Measurements from ENCODE around the gene CSN3.
"Not testable (repeated sequence)": the region's sequence is repeated elsewhere in the genome, so short reads cannot be mapped to it uniquely, and the experiment has no call there.

CSN3 gene

DNA sequence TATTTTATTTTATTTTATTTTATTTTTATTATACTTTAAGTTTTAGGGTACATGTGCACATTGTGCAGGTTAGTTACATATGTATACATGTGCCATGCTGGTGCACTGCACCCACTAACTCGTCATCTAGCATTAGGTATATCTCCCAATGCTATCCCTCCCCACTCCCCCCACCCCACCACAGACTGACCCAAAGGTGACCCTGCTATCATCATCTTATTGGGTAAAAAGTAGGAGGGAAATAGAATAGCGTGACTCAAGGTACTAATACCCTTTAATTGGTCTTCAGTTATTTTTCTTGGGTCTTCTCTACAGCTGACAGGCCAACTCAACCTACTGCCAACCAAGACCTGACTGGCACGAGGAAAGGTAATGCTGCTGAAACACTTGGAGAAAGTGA lies at the start of gene CSN3:
Gene CSN3, plus strand, starts transcription at position 301 of the 400 bp plus-strand sequence. CDS start 2,223 bp downstream, outside the sequence.
- not testable (repeated sequence) for DNase-seq (ENCODE audit: low read depth)

DNA sequence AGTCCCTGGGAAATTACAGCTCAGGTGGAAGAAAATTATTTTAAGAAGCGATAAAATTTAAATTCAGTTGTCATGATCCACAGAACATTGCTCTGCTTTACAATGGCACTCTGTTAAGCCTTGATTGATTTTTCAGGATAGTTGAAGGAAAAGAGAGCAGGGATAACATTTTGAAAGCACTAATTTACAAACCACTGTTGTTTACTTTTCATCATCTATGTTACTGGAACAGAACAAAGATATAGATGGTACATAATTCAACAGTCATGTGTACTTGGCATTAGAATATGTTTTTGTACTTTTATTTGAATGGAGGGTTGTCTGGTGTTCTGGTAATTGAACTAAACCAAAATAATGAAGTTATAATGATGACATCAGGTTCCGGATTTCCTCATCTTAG lies 49.5 kb upstream of the CSN3 start:
- DNase-seq (ENCODE audit: low read depth) = no peak

- no peak for DNase-seq (ENCODE audit: low read depth)
These were observed 47.0 kb upstream of the CSN3 start, which contains the start of gene ODAM for GRCh38 chr4:70195425-70195824. TSS of gene ODAM (plus strand) at chr4:70195725. CDS start at chr4:70196544, 819 bp downstream.

DNA sequence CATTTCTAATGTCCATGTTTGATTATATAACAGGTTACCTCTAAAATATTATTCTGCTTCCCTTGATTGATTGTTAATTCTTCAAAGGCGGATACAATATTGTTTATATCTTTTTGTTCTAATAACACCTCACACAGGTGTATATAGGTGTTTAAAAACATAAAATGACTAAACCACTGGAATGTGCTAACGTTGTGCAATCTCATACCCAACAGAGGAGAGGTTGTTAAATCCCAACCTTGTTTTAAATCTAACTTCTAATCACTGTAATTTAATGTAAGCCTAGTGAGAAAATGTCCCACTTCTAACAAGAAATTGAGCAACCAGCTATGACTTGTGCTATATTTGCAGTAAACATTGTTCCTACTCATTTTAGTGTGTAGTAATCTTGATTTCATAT lies 45.5 kb upstream of the CSN3 start:
- DNase-seq (ENCODE audit: low read depth) = no peak

- no peak for DNase-seq (ENCODE audit: low read depth)
These were observed 44.6 kb upstream of the CSN3 start for GRCh38 chr4:70197842-70198241.

GRCh38 chr4:70203601-70204000 lies 38.8 kb upstream of the CSN3 start:
- no peak for DNase-seq (ENCODE audit: low read depth)

DNA sequence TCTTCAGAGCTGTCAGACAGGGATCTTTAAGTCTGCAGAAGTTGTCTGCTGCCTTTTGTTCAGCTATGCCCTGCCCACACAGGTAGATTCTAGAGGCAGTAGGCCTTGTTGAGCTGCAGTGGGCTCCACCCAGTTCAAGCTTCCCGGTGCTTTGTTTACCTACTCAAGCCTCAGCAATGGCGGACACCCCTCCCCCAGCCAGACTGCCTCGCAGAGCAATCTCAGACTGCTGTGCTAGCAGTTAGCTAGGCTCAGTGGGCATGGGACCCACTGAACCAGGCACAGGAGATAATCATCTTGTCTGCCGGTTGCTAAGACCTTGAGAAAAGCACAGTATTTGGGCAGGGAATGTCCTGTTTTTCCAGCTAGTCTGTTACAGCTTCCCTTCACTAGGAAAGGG lies 29.6 kb upstream of the CSN3 start:
- not testable (repeated sequence) for DNase-seq (ENCODE audit: low read depth)

DNA sequence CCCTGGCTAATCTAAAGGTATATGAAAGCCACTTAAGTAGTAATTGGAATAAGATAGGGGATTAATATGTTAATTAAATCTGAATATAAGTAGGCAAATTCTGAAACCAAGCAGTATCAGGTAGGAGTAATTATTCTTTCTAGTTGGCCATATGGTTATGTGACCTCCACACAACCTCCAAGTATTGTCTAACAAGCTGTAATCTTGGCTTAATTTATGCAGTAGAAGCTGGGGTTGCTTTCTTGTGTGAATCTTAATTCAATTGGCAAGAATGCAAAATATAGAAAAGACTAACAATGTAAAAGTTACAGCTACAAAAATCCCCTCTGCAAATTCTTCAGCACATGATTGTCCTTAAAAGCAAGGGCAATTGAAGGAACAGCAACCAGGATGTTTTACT lies 26.3 kb upstream of the CSN3 start:
- not testable (repeated sequence) for DNase-seq (ENCODE audit: low read depth)

DNA sequence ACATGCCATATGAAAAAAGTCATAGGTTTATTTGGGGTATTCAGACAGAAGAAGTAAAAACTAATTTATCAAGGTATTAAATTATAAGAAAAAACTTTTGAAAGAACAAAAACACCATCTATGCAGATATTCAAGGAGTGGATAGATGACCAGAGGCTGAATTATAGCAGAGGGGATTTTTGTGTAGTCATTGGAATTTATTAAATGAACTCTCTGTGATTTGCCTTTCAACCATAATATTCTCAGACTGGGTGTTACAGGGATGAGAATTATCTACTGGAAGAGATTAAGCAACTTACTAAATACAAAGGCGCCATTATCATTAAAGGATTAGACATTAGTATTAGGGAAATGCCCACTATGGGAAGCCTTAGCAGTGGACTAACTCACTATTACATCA lies 25.8 kb upstream of the CSN3 start:
- DNase-seq (ENCODE audit: low read depth) = not testable (repeated sequence)

DNA sequence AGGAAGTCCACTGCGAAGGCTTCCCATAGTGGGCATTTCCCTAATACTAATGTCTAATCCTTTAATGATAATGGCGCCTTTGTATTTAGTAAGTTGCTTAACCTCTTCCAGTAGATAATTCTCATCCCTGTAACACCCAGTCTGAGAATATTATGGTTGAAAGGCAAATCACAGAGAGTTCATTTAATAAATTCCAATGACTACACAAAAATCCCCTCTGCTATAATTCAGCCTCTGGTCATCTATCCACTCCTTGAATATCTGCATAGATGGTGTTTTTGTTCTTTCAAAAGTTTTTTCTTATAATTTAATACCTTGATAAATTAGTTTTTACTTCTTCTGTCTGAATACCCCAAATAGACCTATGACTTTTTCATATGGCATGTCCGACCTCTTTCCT lies 21.0 kb upstream of the CSN3 start:
- DNase-seq (ENCODE audit: low read depth) = not testable (repeated sequence)

GRCh38 chr4:70221818-70222217 lies 20.6 kb upstream of the CSN3 start:
- not testable (repeated sequence) for DNase-seq (ENCODE audit: low read depth)

DNA sequence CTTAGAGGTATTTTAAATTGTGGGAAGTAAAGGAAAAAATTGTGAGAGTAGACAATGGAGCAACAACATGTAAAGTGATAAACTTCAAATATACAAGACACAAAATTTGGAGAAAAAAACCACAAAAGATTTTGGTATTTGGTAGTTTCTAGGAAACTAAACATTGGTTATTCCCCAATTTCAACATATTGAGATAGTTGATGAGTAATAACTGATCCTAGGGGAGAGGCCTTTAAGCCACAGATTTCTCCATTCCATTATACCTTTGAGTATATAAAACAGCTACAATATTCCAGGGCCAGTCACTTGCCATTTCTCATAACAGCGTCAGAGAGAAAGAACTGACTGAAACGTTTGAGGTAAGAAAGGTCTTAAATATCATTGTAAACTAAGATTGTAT lies 16.6 kb upstream of the CSN3 start, which contains the start of gene FDCSP:
Gene FDCSP, plus strand, starts transcription at position 301 of the 400 bp plus-strand sequence. CDS start 5,071 bp downstream, outside the sequence.
- no peak for DNase-seq (ENCODE audit: low read depth)

- DNase-seq (ENCODE audit: low read depth) = no peak
These were observed 6.3 kb upstream of the CSN3 start for GRCh38 chr4:70236125-70236524.

DNA sequence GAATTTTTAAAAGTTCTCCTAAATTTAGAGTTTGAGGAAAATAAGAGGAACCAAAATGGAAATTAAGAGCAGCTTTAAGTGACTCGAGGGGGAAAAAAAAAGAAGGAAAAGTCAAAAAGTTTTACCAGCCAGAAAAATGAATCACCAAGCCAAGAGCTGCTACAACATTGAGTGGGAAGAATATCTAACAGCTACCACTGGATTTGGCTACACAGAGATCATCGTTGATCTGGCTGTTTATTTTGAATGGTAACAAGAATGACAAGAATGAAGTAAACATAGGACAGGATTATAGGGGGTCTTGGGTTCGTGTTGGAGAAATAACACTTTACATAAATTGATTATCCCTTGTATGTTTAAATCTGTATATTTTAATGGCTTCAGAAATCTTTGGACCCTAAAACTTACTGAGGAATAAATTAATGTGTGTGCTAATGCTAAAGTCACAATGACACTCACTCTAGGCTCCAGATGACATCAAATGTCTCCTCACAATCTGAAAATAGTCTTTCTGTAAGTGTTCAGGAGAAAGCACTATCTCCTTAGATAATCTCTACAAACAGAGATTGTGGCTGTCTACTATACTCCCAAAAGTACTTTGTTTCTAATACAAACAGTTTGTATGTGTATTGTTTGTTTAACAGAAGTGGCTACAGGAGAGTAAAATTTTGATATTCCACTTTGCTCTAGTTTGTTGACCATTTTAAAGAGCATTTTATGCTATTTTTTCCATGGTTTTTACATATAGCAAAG lies 3.1 kb upstream of the CSN3 start:
- DNase-seq (ENCODE audit: low read depth) = no peak

DNA sequence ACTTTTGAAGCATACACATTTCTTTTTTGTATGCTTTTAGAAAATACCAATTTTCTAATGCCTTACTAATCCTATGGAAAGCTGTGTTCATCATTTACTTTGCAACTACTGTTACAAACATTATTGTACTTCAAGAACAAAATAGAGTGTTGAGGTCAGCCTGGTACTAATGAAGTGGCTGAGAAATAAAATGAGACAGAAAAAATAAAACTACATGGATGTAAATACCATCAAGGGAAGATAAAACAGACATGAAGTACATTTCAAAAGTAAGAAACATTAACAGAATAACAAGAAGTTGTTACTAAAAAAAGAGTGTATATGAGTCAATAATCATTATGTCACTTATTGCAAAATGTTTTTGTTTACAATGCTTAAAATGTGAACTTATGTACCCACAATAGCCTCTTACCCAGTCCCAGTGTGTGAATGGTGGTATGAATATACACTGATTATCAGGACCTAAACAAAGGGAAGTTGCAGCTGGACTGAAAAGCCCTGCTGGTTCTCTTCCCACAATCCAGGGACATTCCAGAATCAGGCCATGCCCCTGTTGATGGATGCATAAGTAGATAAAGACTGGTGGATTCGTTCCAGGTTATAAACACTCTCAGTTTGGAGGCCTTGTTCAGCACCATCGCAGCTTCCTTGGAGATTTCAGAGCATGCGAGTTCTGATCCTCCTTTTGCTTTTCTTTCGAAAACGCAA lies 2.4 kb upstream of the CSN3 start:
- no peak for DNase-seq (ENCODE audit: low read depth)

DNA sequence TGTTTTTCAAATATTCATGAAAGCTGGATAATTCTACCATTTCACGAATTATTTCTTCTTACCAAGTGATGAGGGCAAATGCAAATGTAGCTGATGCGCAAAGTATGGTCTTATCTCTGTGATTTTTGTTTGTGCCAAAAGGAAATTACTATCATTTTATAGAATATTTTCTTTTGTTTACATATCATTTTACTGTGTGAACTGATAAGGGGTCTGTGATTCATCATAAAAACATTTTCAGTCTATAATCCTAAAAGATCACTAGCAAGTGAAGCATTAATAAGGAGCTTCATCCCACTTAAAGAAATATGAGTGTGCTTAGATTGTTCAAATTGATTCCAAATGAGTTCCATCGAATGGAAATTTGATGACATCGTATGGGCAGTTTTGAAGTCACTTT lies 694 bp downstream of the CSN3 start:
- DNase-seq (ENCODE audit: low read depth) = no peak

DNA sequence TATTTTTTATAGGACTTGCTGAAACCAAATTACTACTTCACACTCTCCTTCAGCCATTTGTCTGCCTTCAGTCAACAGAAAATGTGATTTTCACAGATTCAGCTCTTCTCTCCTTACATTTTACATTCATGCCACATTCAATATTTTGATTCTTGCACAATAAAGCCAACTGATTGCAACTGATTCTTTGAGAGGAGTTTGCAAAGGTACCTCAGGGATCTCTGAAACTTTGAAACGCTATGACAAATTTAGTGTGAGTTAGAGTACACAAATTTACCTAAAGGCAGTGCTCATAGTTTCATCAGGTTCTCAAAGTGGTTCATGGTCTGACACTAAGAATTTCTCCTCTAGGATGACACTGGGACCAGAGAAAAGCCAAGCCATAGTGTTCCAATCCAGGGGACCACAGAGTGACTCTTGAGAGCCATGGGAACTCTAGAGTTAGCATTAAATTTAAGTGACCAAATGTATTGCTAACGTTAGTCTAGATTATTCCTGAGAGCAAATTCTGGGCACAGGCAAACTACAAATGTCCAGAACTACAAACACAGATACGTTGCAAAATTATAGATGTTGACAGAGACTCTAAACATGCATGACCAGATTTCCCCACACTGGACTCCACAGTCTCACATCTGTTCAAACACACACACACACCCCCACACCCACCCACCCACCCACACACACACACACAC lies 9.0 kb downstream of the CSN3 start:
- no peak for DNase-seq (ENCODE audit: low read depth)

DNA sequence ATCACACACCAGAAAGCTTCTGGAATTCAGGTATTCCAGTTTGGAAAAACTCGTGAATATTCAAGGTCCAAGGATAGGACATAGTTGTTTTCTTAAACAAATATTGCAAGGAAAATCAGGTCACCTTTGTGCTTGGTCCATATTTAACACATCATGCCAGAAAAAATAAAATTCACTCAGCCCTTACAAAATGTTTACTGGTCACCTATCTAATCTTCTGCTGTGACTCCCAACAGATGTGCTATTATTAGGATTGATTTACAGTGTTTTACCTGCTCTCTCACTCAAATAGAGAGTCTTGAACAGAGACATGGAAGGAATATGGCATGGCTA lies 9.5 kb downstream of the CSN3 start:
- DNase-seq (ENCODE audit: low read depth) = no peak

DNA sequence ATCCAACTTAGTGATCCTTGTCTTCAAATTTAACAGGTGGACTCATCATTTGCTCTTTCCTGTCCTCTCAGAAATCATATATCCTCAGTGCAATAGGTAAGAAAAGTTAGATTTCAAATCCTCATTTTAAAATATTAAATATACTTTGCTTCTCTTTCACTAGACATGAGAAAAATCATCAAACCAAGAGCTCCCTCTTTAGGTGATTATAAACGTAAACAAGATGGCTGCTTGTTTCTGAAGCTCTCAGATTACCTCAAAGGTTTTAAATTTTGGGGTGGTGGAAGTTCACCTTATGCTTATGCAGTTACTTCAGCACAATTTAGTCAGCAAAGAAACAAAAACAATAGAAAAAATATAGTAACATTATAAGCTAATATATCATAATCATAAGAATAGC lies 27.3 kb downstream of the CSN3 start:
- no peak for DNase-seq (ENCODE audit: low read depth)

- no peak for DNase-seq (ENCODE audit: low read depth)
These were observed 34.7 kb downstream of the CSN3 start for GRCh38 chr4:70277121-70277520.

DNA sequence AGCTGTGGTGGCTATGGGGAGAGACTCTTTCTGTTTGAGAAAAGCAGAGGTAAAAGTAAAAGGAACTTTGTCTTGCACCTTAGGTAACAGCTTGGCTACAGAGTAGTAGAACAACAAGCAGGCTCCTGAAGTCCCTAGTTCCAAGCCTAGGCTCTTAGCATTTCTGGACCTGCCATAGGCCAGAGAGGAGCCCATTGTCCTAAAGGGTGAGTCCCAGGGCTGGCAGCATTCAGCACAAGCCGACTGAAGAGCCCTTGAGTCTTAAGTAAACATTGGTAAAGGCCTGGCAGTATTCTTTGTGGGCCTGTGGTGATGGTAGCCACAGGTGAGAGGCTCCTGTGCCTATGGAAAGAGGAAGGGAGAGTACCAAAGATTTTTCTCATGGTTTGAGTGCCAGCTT lies 38.2 kb downstream of the CSN3 start:
- DNase-seq (ENCODE audit: low read depth) = no peak

- no peak for DNase-seq (ENCODE audit: low read depth)
These were observed 46.3 kb downstream of the CSN3 start for GRCh38 chr4:70288651-70289050.

- DNase-seq (ENCODE audit: low read depth) = no peak
These were observed 48.9 kb downstream of the CSN3 start for GRCh38 chr4:70291341-70291740.

All from EH (cell line).